K562 (cell line): Measurements from ENCODE around the gene SMC1A. TPM values are rescaled to one million over a fixed set of nuclear protein-coding genes. Genes with fewer than 3 reads are reported as not detected.
A peak's percentile ranks its signal among the peaks of the same experiment; 100 is the strongest.

Experiments used
- BRCA1 ChIP-seq, 2 experiments: fragments of 450-650 bp in 1 of 2; sonication (generic) in 1 of 2; formaldehyde crosslinking in 1 of 2; IDR thresholded peaks; 2 replicates each; pipeline versions ENCODE4 v1.5.0 to v1.6.1; 2017 to 2020; ENCODE audit warnings: mild to moderate bottlenecking in 1 of 2, missing genetic modification reagents in 1 of 2
- ELF1 ChIP-seq: fragments of 200-800 bp; sonication (Bioruptor generic); IDR thresholded peaks from 2 replicates; pipeline ENCODE4 v1.6.1; 2016; ENCODE audit warnings: missing genetic modification characterization, missing compliant biosample characterization
- ID3 ChIP-seq, 2 experiments: fragments of 250-450 bp in 1 of 2; fragments of 450-650 bp in 1 of 2; sonication (Bioruptor Pico) in 1 of 2; IDR thresholded peaks; 2 replicates each; pipeline versions ENCODE4 v1.6.1 to v1.8.0; 2016 to 2021; ENCODE audit warnings: mild to moderate bottlenecking in 2 of 2, moderate library complexity in 2 of 2, missing compliant biosample characterization in 1 of 2, missing genetic modification characterization in 1 of 2
- IRF1 ChIP-seq: sonication (generic); formaldehyde crosslinking; IDR thresholded peaks from 2 replicates; pipeline ENCODE4 v1.8.0; 2022; ENCODE audit warnings: missing genetic modification reagents, mild to moderate bottlenecking, borderline replicate concordance
- PTBP1 ChIP-seq: fragments of 200-400 bp; formaldehyde crosslinking; IDR thresholded peaks from 2 replicates; pipeline ENCODE4 v1.6.1; 2017; ENCODE audit warnings: low read depth, low read length
- RAD51 ChIP-seq: fragments of 450-650 bp; IDR thresholded peaks from 2 replicates; pipeline ENCODE4 v1.7.1; 2016; ENCODE audit warnings: low read depth, mild to moderate bottlenecking, borderline replicate concordance
- RBFOX2 ChIP-seq: fragments of 200-400 bp; formaldehyde crosslinking; IDR thresholded peaks from 2 replicates; pipeline ENCODE4 v1.6.1; 2017; ENCODE audit warnings: low read depth, mild to moderate bottlenecking, low read length, moderate library complexity
- SRSF9 ChIP-seq: fragments of 200-400 bp; formaldehyde crosslinking; IDR thresholded peaks from 2 replicates; pipeline ENCODE4 v1.6.1; 2017; ENCODE audit warnings: low read depth, low read length, borderline replicate concordance
- THAP7 ChIP-seq: fragments of 250-450 bp; sonication (Bioruptor Pico); IDR thresholded peaks from 2 replicates; pipeline ENCODE4 v1.5.0; 2021
- ZBTB40 ChIP-seq, 2 experiments: fragments of 450-650 bp in 1 of 2; sonication (generic) in 1 of 2; formaldehyde crosslinking in 1 of 2; IDR thresholded peaks; 2 replicates each; pipeline versions ENCODE4 v1.7.1 to v1.9.0; 2016 to 2022; ENCODE audit warnings: inconsistent platforms in 1 of 2, mild to moderate bottlenecking in 1 of 2, missing genetic modification reagents in 1 of 2
- ZBTB7A ChIP-seq: IDR thresholded peaks from 2 replicates; pipeline ENCODE4 v1.6.1; 2011; ENCODE audit warnings: low read depth, mild to moderate bottlenecking, low read length, moderate library complexity, borderline replicate concordance; ENCODE audit not compliant: control insufficient read depth
- ZFP30 ChIP-seq: fragments of 250-450 bp; sonication (Bioruptor Pico); IDR thresholded peaks from 2 replicates; pipeline ENCODE4 v1.8.0; 2022; ENCODE audit warnings: moderate library complexity, mild to moderate bottlenecking, inconsistent platforms, borderline replicate concordance
- ZFPM2 ChIP-seq: fragments of 250-450 bp; sonication (Bioruptor Pico); IDR thresholded peaks from 2 replicates; pipeline ENCODE4 v1.5.1; 2022; ENCODE audit warnings: mild to moderate bottlenecking
- ZSCAN32 ChIP-seq: fragments of 450-650 bp; formaldehyde crosslinking; IDR thresholded peaks from 2 replicates; pipeline ENCODE4 v1.4.0; 2020; ENCODE audit warnings: mild to moderate bottlenecking, moderate library complexity
- polyA plus RNA-seq, 8 experiments: library from polyadenylated mRNA; depleted of rRNA in 4 of 8; stranded (reverse) in 5 of 8; unstranded in 3 of 8; fragments of >200 nt; fragmentation: Nextera tagmentation in 2 of 8; fragmentation: Illumina TruSeq in 1 of 8; extraction: Ambion mirVana in 2 of 8; extraction: Trizol in 1 of 8; gene quantifications; 2 replicates each; pipeline versions ENCODE4 v1.2.1 to v1.2.3, GENCODE V29; 2011 to 2014; ENCODE audit warnings: inconsistent platforms in 1 of 8, missing spikeins in 1 of 8
- total RNA-seq, 7 experiments: library from RNA; depleted of rRNA in 6 of 7; stranded (reverse); fragments of >200 nt in 6 of 7; fragmentation: Illumina TruSeq in 2 of 7; extraction: Trizol in 2 of 7; gene quantifications; 2 replicates each; pipeline versions ENCODE4 v1.2.1 to v1.2.3, GENCODE V29; 2011 to 2021; ENCODE audit warnings: low replicate concordance in 1 of 7

SMC1A gene
- total and polyA plus RNA-seq, 9 of the 15 experiments (the other 6 are each of a cell fraction or from before 2014, with no cell fraction given), result 28.5 to 126 (median 71.2) TPM

GRCh38 chrX:53374222-53374820, 48.1 kb downstream of the SMC1A start (continued):
- no peak for TF ChIP-seq ZBTB7A
- TF ChIP-seq ZSCAN32, result no peak
- TF ChIP-seq THAP7 (CRISPR knock-in tag), result no peak
- no peak for TF ChIP-seq ZFP30 (CRISPR knock-in tag)
- TF ChIP-seq BRCA1 (IDR thresholded peaks at IDR 0.05), result no peak
- TF ChIP-seq BRCA1 (CRISPR knock-in tag; IDR thresholded peaks at IDR 0.05), result no peak
- no peak for TF ChIP-seq ID3 (CRISPR knock-in tag; IDR thresholded peaks at IDR 0.05)
- TF ChIP-seq ID3 (tag; IDR thresholded peaks at IDR 0.05), result no peak
- no peak for TF ChIP-seq SRSF9
- 0 out of 2 replicates have a peak, but pooled peaks have one; percentile 12 for TF ChIP-seq ELF1
- TF ChIP-seq RAD51, result no peak
- no peak for TF ChIP-seq RBFOX2
- no peak for TF ChIP-seq ZFPM2 (CRISPR knock-in tag)
- TF ChIP-seq ZBTB40 (IDR thresholded peaks at IDR 0.05), result no peak
- no peak for TF ChIP-seq ZBTB40 (CRISPR knock-in tag; IDR thresholded peaks at IDR 0.05)
- no peak for TF ChIP-seq IRF1 (CRISPR knock-in tag)
- no peak for TF ChIP-seq PTBP1
